ENCODE measurements around the gene CLSTN2. TPM values are rescaled to one million over a fixed set of nuclear protein-coding genes. Genes with fewer than 3 reads are reported as not detected.

The CLSTN2 gene
- total and polyA plus RNA-seq, 2 of the 4 experiments (the other 2 are of a cell fraction) = under 0.01 to 0.07 TPM

GRCh38 chr3:139948898-139949297 lies 13.9 kb downstream of the CLSTN2 start:
- H2BK5ac ChIP-seq (ENCODE audit: low read depth, low read length, poor library complexity, severe bottlenecking) = no peak overlapping the region
- H4K8ac ChIP-seq (ENCODE audit: low read depth in 2 of 2, low read length in 2 of 2) = no peak overlapping the region
- DNase-seq = no peak
- TF ChIP-seq USF2 (IDR thresholded peaks at IDR 0.05; ENCODE audit: low read depth, low read length) = no peak
- no CpG with 5 or more reads among the region's 6 CpGs for WGBS, 2 experiments (ENCODE audit: extremely low coverage in 2 of 2, insufficient read length in 1 of 2)
- BruUV-seq (replicated peaks) = no TSS peak
- no peak overlapping the region for H2BK20ac ChIP-seq (ENCODE audit: low read depth, low read length)
- no peak overlapping the region for H3K9ac ChIP-seq (ENCODE audit: low read depth, low read length)
- ChIA-PET POLR2A (ENCODE audit: unreplicated experiment) (no interaction called here), CTCF (interaction anchor here (1.9 kb wide), 1 partner anchor 11 kb away, joined by 7 read pairs; no protein-coding TSS in a partner anchor)
- H4K91ac ChIP-seq (ENCODE audit: insufficient read depth, low read depth, low read length) = no peak overlapping the region
- intact Hi-C loops (cut with micrococcal nuclease) = no loop called here
- H3K36me3 ChIP-seq (ENCODE audit: control insufficient read depth, insufficient read depth, low read length) = no peaks in the 10 kb centered on the region
- H3K4me1 ChIP-seq (ENCODE audit: control insufficient read depth, insufficient read depth, low read length) = no peaks in the 10 kb centered on the region
- no peak overlapping the region for H3K4ac ChIP-seq (ENCODE audit: low read depth, low read length)
- no peak overlapping the region for H3K18ac ChIP-seq (ENCODE audit: low read depth, low read length)
- H3K27me3 ChIP-seq (ENCODE audit: control insufficient read depth, insufficient read depth, low read length) = no peaks in the 10 kb centered on the region
- no peak overlapping the region for H2AK5ac ChIP-seq (ENCODE audit: low read depth, low read length)
- H3K4me2 ChIP-seq (ENCODE audit: low read depth, low read length) = no peak overlapping the region
- no peaks in the 10 kb centered on the region for H3K9me3 ChIP-seq (ENCODE audit: control insufficient read depth, insufficient read depth, low read length)
- no peak overlapping the region for H4K5ac ChIP-seq (ENCODE audit: low read depth, low read length)
- no peak overlapping the region for H3K23ac ChIP-seq (ENCODE audit: low read depth, low read length)
- H3K27ac ChIP-seq (ENCODE audit: insufficient read depth, low read length) = no peak overlapping the region
- H2BK120ac ChIP-seq (ENCODE audit: low read depth, low read length) = no peak overlapping the region
- no peaks in the 10 kb centered on the region for H3K9me1 ChIP-seq (ENCODE audit: insufficient read depth, low read length)
- H4K20me1 ChIP-seq (ENCODE audit: insufficient read depth, low read length) = no peaks in the 10 kb centered on the region
- no peaks in the 10 kb centered on the region for H3K79me1 ChIP-seq (ENCODE audit: low read depth in 1 of 2, low read length in 2 of 2)
- H2BK15ac ChIP-seq (ENCODE audit: low read depth, low read length) = no peak overlapping the region
- dilution Hi-C loops (cut with HindIII; ENCODE audit: low sequenced_read_pairs, unreplicated experiment) = no loop called here
- no peak overlapping the region for H3K14ac ChIP-seq (replicated peaks; ENCODE audit: low read depth, low read length)
- H2AFZ ChIP-seq (replicated peaks; ENCODE audit: low read length, poor library complexity) = no peak overlapping the region
- in situ Hi-C loops (cut with MboI; ENCODE audit: low sequenced_read_pairs) = loop anchor here (25.0 kb wide), 1 partner anchor 913 kb away; no protein-coding TSS in a partner anchor
- no peak overlapping the region for H3K4me3 ChIP-seq (ENCODE audit: insufficient read depth, low read depth, low read length)
- no peak overlapping the region for H2AK9ac ChIP-seq (replicated peaks; ENCODE audit: low read depth, low read length, poor library complexity)
- no peak for ATAC-seq (ENCODE audit: low read depth)
- H3K56ac ChIP-seq (ENCODE audit: extremely low read depth, insufficient read depth, low read length) = no peak overlapping the region

All from IMR-90 (cell line).